ENCODE data around the gene MTAP.

GRCh38 chr9:21812415-21812814 lies 10.0 kb downstream of the MTAP start:
- no peak for TF ChIP-seq EZH2phosphoT487 (IDR thresholded peaks at IDR 0.05; ENCODE audit: low read length)
- TF ChIP-seq CTCF (IDR thresholded peaks at IDR 0.05; ENCODE audit: low read length): no peak

Measured in MM.1S (cell line).